Measurements from ENCODE around the gene DYNLT5.
A peak's percentile ranks its signal among the peaks of the same experiment; 100 is the strongest.
"Not testable (repeated sequence)": the region's sequence is repeated elsewhere in the genome, so short reads cannot be mapped to it uniquely, and the experiment has no call there.

The DYNLT5 gene

DNA sequence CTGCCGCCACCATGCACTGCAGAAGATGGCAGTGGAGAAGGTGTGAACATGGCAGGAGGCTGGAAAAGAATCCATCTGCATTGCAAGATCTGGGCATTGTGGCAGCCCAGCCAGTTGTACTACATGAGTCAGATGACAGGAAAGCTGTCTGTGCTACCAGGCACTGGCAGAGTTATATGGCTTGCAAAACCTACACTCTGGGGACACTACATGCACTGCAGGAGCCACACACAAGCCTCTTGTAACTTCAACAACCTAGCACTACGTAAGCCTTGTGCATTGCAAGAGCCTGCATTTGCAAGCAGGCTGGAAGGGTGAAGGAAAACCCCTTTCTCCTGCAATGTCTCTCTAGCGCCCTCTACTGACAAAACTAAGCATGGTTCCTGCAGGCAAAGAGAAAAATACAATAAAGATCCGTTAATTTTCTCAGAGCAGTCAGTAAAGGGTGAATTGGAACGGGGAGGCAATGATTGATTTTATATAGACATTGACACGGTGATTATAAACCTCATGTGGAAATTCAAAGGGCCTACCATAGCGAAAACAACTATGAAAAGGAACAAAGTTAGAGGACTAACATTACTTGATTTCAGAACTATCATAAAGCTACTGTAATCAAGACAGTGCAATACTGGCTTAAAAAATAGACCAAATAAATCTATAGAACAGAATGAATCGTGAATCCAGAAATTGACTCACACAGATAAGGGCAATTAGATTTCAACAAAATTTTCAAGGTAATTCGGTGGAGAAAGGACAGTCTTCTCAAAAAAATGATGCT, 26.2 kb upstream of the DYNLT5 start:
- TF ChIP-seq, protein P1, sequence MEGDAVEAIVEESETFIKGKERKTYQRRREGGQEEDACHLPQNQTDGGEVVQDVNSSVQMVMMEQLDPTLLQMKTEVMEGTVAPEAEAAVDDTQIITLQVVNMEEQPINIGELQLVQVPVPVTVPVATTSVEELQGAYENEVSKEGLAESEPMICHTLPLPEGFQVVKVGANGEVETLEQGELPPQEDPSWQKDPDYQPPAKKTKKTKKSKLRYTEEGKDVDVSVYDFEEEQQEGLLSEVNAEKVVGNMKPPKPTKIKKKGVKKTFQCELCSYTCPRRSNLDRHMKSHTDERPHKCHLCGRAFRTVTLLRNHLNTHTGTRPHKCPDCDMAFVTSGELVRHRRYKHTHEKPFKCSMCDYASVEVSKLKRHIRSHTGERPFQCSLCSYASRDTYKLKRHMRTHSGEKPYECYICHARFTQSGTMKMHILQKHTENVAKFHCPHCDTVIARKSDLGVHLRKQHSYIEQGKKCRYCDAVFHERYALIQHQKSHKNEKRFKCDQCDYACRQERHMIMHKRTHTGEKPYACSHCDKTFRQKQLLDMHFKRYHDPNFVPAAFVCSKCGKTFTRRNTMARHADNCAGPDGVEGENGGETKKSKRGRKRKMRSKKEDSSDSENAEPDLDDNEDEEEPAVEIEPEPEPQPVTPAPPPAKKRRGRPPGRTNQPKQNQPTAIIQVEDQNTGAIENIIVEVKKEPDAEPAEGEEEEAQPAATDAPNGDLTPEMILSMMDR (IDR thresholded peaks at IDR 0.05; ENCODE audit: insufficient read depth, low read depth, low read length, missing control alignments): peak; percentile 92
- no peak overlapping the region for H3K4me3 ChIP-seq (ENCODE audit: low read depth, low read length)
- peak; percentile 84 for DNase-seq (ENCODE audit: low read depth)

DNA sequence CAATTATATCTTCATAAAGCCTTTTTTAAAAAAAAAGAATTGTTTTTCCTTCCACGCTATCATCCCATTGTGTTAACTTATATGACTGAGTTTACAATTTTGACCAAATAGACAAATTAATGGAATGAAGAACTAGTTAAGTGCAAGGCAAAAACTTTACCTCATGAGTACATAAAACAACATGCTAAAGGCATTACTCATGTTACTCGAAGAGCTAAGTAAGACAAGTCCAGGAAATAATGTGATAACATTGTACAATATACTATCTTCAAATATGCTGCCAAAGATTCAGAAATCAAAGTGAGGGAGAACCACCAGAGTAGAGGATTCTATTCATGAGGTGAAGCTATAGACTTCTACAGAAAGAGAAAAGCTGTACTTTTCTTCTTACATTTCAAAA, 24.2 kb upstream of the DYNLT5 start:
- H3K4me3 ChIP-seq (ENCODE audit: low read depth, low read length): no peak overlapping the region
- no peak for DNase-seq (ENCODE audit: low read depth)
- TF ChIP-seq, protein P1 (IDR thresholded peaks at IDR 0.05; ENCODE audit: insufficient read depth, low read depth, low read length, missing control alignments): no peak

GRCh38 chr1:66728716-66729115, 23.5 kb upstream of the DYNLT5 start:
- not testable (repeated sequence) for DNase-seq (ENCODE audit: low read depth); H3K4me3 ChIP-seq (ENCODE audit: low read depth, low read length)

- DNase-seq (ENCODE audit: low read depth): peak; percentile 54
- TF ChIP-seq, protein P1 (IDR thresholded peaks at IDR 0.05; ENCODE audit: insufficient read depth, low read depth, low read length, missing control alignments): no peak
- no peak overlapping the region for H3K4me3 ChIP-seq (ENCODE audit: low read depth, low read length)
Measured at GRCh38 chr1:66729119-66729518, 23.1 kb upstream of the DYNLT5 start.

DNA sequence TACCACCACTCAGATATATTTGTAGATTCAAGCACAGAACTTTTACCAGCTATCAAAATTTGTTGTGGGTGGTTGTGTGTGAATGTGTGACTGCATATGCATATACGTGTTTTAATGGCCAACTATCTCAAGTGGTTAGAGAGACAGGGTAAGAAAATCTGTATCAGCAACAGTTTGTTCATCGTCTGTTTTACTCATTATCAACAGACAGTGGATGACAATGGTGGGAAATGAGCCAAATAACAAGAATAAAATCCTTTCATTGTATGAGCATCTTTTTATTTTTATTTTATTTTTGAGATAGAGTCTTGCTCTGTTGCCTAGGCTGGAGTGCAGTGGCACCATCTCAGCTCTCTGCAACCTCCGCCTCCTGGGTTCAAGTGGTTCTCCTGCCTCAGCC, 22.7 kb upstream of the DYNLT5 start:
- no peak overlapping the region for H3K4me3 ChIP-seq (ENCODE audit: low read depth, low read length)
- no peak for DNase-seq (ENCODE audit: low read depth)
- TF ChIP-seq, protein P1 (IDR thresholded peaks at IDR 0.05; ENCODE audit: insufficient read depth, low read depth, low read length, missing control alignments): no peak

DNA sequence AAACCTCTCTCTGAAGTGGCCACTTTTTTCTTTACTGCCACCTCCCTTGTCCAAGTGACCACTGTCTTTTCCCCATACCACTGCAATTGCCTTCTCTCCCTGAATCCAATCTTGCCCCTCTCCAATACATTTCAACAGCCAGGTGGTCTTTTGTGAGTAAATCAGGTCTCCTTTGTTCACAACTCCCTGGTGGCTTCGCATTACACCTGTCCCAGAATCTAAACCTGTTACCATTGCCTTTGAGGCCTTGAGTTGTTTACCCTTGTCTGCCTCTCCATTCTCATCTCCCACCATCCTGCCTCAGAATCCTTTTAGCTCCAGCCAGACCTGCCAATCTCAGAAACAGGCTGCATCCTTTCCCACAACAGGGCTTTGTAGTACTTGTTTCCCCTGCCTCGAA, 21.8 kb upstream of the DYNLT5 start:
- DNase-seq (ENCODE audit: low read depth): no peak
- TF ChIP-seq, protein P1 (IDR thresholded peaks at IDR 0.05; ENCODE audit: insufficient read depth, low read depth, low read length, missing control alignments): no peak

DNA sequence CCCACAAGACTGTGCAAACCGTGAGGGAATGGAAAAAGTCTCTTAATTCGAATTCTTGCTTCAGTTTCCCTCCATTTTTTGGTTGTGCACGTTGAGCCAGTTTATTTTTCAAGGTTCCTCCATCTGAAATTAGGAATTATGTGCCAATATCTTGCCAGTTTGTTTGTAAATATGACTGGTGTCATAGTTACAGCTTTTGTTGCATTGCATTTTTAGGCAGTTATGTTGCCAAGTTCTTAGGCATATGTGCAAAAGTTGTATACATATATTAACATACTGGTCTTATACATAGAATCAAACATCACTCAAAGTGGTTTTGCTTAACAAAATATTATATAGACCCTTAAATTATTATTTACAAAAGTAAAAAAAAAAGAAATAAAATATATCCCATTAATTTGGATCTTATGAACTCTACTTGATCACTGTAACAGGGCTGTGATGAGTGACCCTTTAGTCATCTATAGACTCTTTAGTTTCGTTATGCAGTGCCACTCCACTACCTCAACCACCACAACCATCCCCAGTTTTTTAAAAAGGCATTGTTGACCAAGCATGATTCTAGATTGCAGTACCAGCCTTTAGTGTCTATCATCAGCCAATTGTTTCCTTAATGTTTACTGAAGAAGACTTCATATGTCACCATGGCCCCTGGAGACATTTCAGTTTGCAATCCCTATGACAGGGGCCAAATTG, 20.9 kb upstream of the DYNLT5 start:
- TF ChIP-seq, protein P1 (IDR thresholded peaks at IDR 0.05; ENCODE audit: insufficient read depth, low read depth, low read length, missing control alignments): no peak
- no peak overlapping the region for H3K4me3 ChIP-seq (ENCODE audit: low read depth, low read length)
- DNase-seq (ENCODE audit: low read depth): peak; percentile 45

More for the DNA sequence above, 21.8 kb upstream of the DYNLT5 start:
- no peak overlapping the region for H3K4me3 ChIP-seq (ENCODE audit: low read depth, low read length)

Data from GM12865 (cell line).